ENCODE data around the gene NRXN2. TPM values are rescaled to one million over a fixed set of nuclear protein-coding genes. Genes with fewer than 3 reads are reported as not detected.

The NRXN2 gene
- total and polyA plus RNA-seq, 11 donors = 0.42 to 5.5 (median 0.92) TPM; not detected in 1

DNA sequence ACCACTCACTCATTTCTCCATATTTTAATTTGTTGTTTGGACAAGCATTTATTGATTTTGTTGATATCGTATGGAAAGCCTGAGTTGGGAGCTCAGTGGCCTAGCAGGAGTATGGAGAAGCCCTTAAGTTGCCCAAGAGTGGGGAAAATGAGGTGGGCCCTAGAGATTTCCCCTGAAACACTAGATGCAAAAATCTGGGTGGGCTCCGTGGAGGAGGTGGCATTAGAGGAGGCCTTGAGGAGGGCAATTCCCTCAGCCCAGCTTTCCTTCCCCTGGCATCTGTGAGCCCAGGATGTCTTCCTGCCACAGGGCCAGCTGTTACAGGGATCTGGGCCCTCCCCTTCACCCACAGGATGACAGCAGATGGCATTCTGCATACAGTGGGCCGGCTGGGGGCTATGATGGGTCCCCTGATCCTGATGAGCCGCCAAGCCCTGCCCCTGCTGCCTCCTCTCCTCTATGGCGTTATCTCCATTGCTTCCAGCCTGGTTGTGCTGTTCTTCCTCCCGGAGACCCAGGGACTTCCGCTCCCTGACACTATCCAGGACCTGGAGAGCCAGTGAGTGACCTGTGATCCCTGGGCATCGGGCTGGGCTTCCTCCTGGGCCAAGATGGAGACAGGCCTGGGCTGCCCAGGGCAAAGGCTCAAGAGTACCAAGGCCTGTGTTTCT, 153.6 kb downstream of the NRXN2 start:
- H3K27ac ChIP-seq = no peak overlapping the region
- DNase-seq (no peak), ATAC-seq (no peak)
- no peak for TF ChIP-seq POLR2A (IDR thresholded peaks at IDR 0.05)
- TF ChIP-seq, protein P1, sequence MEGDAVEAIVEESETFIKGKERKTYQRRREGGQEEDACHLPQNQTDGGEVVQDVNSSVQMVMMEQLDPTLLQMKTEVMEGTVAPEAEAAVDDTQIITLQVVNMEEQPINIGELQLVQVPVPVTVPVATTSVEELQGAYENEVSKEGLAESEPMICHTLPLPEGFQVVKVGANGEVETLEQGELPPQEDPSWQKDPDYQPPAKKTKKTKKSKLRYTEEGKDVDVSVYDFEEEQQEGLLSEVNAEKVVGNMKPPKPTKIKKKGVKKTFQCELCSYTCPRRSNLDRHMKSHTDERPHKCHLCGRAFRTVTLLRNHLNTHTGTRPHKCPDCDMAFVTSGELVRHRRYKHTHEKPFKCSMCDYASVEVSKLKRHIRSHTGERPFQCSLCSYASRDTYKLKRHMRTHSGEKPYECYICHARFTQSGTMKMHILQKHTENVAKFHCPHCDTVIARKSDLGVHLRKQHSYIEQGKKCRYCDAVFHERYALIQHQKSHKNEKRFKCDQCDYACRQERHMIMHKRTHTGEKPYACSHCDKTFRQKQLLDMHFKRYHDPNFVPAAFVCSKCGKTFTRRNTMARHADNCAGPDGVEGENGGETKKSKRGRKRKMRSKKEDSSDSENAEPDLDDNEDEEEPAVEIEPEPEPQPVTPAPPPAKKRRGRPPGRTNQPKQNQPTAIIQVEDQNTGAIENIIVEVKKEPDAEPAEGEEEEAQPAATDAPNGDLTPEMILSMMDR (IDR thresholded peaks at IDR 0.05) = no peak
- intact Hi-C loops (cut with DNase I) = no loop called here
- H3K36me3 ChIP-seq = no peaks in the 10 kb centered on the region
- peaks cover 0 to 5% (median 0%) of the 10 kb centered on the region in 9 donors for H3K27me3 ChIP-seq
- no peaks in the 10 kb centered on the region for H3K9me3 ChIP-seq
- peaks cover 0 to 14% (median 0%) of the 10 kb centered on the region in 12 donors for H3K4me1 ChIP-seq
- no peak overlapping the region for H3K4me3 ChIP-seq
- 80 to 89% (median 82%) methylated on average over 6 to 8 of the region's 8 CpGs for WGBS, 4 donors

DNA sequence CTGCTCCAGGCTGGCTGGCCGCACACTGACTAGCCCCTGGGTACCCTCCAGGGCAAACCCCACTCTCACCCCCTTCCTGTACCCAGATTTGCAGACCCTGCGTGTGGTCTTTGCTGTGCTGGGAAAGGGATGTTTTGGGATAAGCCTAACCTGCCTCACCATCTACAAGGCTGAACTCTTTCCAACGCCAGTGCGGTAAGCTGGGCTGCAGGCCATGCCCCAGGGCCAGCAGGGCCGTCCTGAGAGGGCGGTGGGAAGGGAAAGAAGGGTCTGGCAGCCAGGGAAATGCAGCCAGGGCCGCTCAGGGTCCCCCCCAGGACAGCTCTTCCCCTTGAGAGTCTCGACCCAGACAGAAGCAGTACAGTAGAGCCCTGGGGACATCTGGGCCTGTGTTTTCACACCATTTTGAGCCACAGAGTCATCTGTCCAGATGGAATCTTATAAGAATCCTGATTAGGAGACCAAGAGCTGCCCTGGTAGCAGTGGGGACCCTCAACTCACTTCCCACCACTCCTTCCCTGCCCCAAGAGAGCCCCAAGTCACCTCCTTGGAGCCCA, 154.3 kb downstream of the NRXN2 start:
- Histone ChIP-seq H3K36me3 (no peaks in the 10 kb centered on the region), H3K27ac (no peak overlapping the region), H3K4me1 (peaks cover 0 to 14% (median 0%) of the 10 kb centered on the region in 12 donors), H3K4me3 (no peak overlapping the region), H3K9me3 (no peaks in the 10 kb centered on the region), H3K27me3 (peaks cover 0 to 5% (median 0%) of the 10 kb centered on the region in 9 donors)
- 84 to 88% (median 87%) methylated on average over 7 to 8 of the region's 8 CpGs for WGBS, 4 donors
- no peak for DNase-seq
- TF ChIP-seq, protein P1 (IDR thresholded peaks at IDR 0.05) = no peak
- TF ChIP-seq POLR2A (IDR thresholded peaks at IDR 0.05) = no peak
- ATAC-seq = no peak
- intact Hi-C loops (cut with DNase I) = no loop called here

DNA sequence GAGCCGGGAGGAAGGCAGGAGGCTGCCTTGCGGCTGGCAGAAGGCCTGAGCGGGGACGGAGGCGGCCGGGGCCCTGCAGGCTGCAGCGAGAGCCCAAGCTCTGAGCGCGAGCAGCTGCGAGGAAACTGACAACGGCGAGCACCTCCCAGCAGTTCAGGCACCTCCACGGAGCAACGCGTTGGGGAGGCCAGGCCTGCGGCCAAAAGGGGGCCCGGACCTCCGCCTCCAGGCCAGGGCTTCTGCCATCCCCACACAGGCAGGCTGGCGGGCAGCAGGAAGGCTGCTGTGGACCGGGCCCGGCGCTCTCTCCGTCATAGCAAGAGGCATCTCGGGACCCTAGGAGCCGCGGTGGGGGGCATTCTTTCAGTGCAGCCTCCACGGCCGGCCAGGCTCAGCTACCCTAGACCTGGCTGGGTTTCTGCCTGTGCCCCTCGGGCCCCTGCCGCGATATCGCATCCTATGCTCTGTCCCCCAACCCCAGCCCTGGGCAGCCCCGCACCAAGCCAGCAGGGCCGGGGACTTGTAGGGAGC, 154.9 kb downstream of the NRXN2 start:
- Histone ChIP-seq H3K9me3 (no peaks in the 10 kb centered on the region), H3K4me3 (no peak overlapping the region), H3K4me1 (peaks cover 0 to 14% (median 0%) of the 10 kb centered on the region in 12 donors), H3K27me3 (peaks cover 0 to 5% (median 0%) of the 10 kb centered on the region in 9 donors), H3K36me3 (no peaks in the 10 kb centered on the region), H3K27ac (no peak overlapping the region)
- DNase-seq (no peak), ATAC-seq (no peak)
- 75 to 89% (median 81%) methylated on average over 10 to 34 of the region's 34 CpGs for WGBS, 4 donors
- TF ChIP-seq, protein P1 (IDR thresholded peaks at IDR 0.05) = no peak
- TF ChIP-seq POLR2A (IDR thresholded peaks at IDR 0.05) = no peak
- intact Hi-C loops (cut with DNase I) = no loop called here

All from heart left ventricle (tissue), 16 donors.